SK-N-SH treated with all-trans-retinoic acid at 6 μM for 48 hours (cell line): ENCODE data around the gene CGRRF1.

Source experiments
- ATAC-seq: fragments of 200-7000 bp; cut with Tn5 transposase; 3 replicates; pipeline ENCODE4 v1.9.1; 2020; ENCODE audit warnings: mild to moderate bottlenecking, moderate library complexity
- ARNTL ChIP-seq: fragments of 450-650 bp; formaldehyde crosslinking; IDR thresholded peaks from 2 replicates; pipeline ENCODE4 v1.5.0; 2020; ENCODE audit warnings: low read depth, mild to moderate bottlenecking, moderate library complexity, borderline replicate concordance
- BACH2 ChIP-seq: fragments of 250-450 bp; sonication (Bioruptor Pico); IDR thresholded peaks from 2 replicates; pipeline ENCODE4 v1.9.0; 2021; ENCODE audit warnings: mild to moderate bottlenecking, borderline replicate concordance
- CREB5 ChIP-seq: fragments of 250-450 bp; sonication (Bioruptor Pico); IDR thresholded peaks from 2 replicates; pipeline ENCODE4 v1.5.1; 2020; ENCODE audit warnings: low read depth, mild to moderate bottlenecking, moderate library complexity
- CSDC2 ChIP-seq: fragments of 250-450 bp; sonication (Bioruptor Pico); IDR thresholded peaks from 2 replicates; pipeline ENCODE4 v1.5.0; 2020; ENCODE audit warnings: mild to moderate bottlenecking, moderate library complexity
- CSRNP3 ChIP-seq: fragments of 250-450 bp; sonication (Bioruptor Pico); IDR thresholded peaks from 2 replicates; pipeline ENCODE4 v1.5.1; 2021; ENCODE audit warnings: mild to moderate bottlenecking, moderate library complexity
- GLIS3 ChIP-seq: fragments of 250-450 bp; sonication (Bioruptor Pico); IDR thresholded peaks from 2 replicates; pipeline ENCODE4 v1.5.0; 2020; ENCODE audit warnings: mild to moderate bottlenecking, moderate library complexity
- ISL1 ChIP-seq: fragments of 250-450 bp; sonication (Bioruptor Pico); IDR thresholded peaks from 2 replicates; pipeline ENCODE4 v2.1.2; 2022; ENCODE audit warnings: mild to moderate bottlenecking, moderate library complexity
- OSR1 ChIP-seq: fragments of 250-450 bp; sonication (Bioruptor Pico); IDR thresholded peaks from 2 replicates; pipeline ENCODE4 v1.8.0; 2022; ENCODE audit warnings: moderate library complexity, mild to moderate bottlenecking, inconsistent platforms
- PATZ1 ChIP-seq: fragments of 250-450 bp; sonication (Bioruptor Pico); IDR thresholded peaks from 2 replicates; pipeline ENCODE4 v1.8.0; 2020; ENCODE audit warnings: mild to moderate bottlenecking, moderate library complexity, borderline replicate concordance
- PPARA ChIP-seq: fragments of 250-450 bp; sonication (Bioruptor Pico); IDR thresholded peaks from 2 replicates; pipeline ENCODE4 v1.5.0; 2020; ENCODE audit warnings: mild to moderate bottlenecking, borderline replicate concordance
- RARB ChIP-seq: fragments of 250-450 bp; sonication (Bioruptor Pico); IDR thresholded peaks from 2 replicates; pipeline ENCODE4 v1.8.0; 2021; ENCODE audit warnings: mild to moderate bottlenecking, moderate library complexity
- SNAI2 ChIP-seq: fragments of 250-450 bp; sonication (Bioruptor Pico); IDR thresholded peaks from 2 replicates; pipeline ENCODE4 v1.5.0; 2020; ENCODE audit warnings: mild to moderate bottlenecking, moderate library complexity
- TCF4 ChIP-seq: fragments of 250-450 bp; sonication (Bioruptor Pico); IDR thresholded peaks from 2 replicates; pipeline ENCODE4 v1.8.0; 2021; ENCODE audit warnings: mild to moderate bottlenecking, moderate library complexity, borderline replicate concordance
- TSHZ2 ChIP-seq: fragments of 250-450 bp; sonication (Bioruptor Pico); IDR thresholded peaks from 2 replicates; pipeline ENCODE4 v1.5.0; 2020; ENCODE audit warnings: mild to moderate bottlenecking, moderate library complexity
- ZC3H10 ChIP-seq: fragments of 250-450 bp; sonication (Bioruptor Pico); IDR thresholded peaks from 2 replicates; pipeline ENCODE4 v1.5.1; 2021; ENCODE audit warnings: mild to moderate bottlenecking, moderate library complexity
- ZFP3 ChIP-seq: fragments of 250-450 bp; sonication (Bioruptor Pico); IDR thresholded peaks from 2 replicates; pipeline ENCODE4 v1.5.0; 2020; ENCODE audit warnings: mild to moderate bottlenecking, moderate library complexity
- ZFP30 ChIP-seq: fragments of 450-650 bp; formaldehyde crosslinking; IDR thresholded peaks from 2 replicates; pipeline ENCODE4 v1.5.0; 2022; ENCODE audit warnings: mild to moderate bottlenecking, moderate library complexity
- ZNF565 ChIP-seq: fragments of 450-650 bp; formaldehyde crosslinking; conservative IDR thresholded peaks from 2 replicates; pipeline ENCODE4 v1.5.0; 2020; ENCODE audit warnings: low read depth, mild to moderate bottlenecking, moderate library complexity
- ZNF70 ChIP-seq: fragments of 450-650 bp; formaldehyde crosslinking; IDR thresholded peaks from 2 replicates; pipeline ENCODE4 v1.5.0; 2020; ENCODE audit warnings: mild to moderate bottlenecking, moderate library complexity

The CGRRF1 gene

GRCh38 chr14:54490445-54491175, 19.1 kb upstream of the CGRRF1 start:
- ATAC-seq = no peak
- TF ChIP-seq ZFP3 (CRISPR knock-in tag) = no peak
- TF ChIP-seq PATZ1 (CRISPR knock-in tag) = no peak
- no peak for TF ChIP-seq SNAI2 (CRISPR knock-in tag)
- no peak for TF ChIP-seq ZNF70 (CRISPR knock-in tag)
- no peak for TF ChIP-seq GLIS3 (CRISPR knock-in tag)
- TF ChIP-seq OSR1 (CRISPR knock-in tag) = no peak
- no peak for TF ChIP-seq PPARA (CRISPR knock-in tag)
- no peak for TF ChIP-seq CREB5 (CRISPR knock-in tag)
- no peak for TF ChIP-seq TSHZ2 (CRISPR knock-in tag)
- TF ChIP-seq BACH2 (CRISPR knock-in tag) = no peak
- TF ChIP-seq RARB (CRISPR knock-in tag) = no peak
- TF ChIP-seq ZFP30 (CRISPR knock-in tag) = no peak
- TF ChIP-seq CSRNP3 (CRISPR knock-in tag) = no peak
- TF ChIP-seq ARNTL (CRISPR knock-in tag) = no peak
- no peak for TF ChIP-seq CSDC2 (CRISPR knock-in tag)
- TF ChIP-seq ISL1 (CRISPR knock-in tag) = no peak
- TF ChIP-seq TCF4 (CRISPR knock-in tag) = no peak
- no peak for TF ChIP-seq ZC3H10
- TF ChIP-seq ZNF565 (CRISPR knock-in tag) = no peak
- TF ChIP-seq, all 23 proteins: peak for 0

- ATAC-seq = no peak
- no peak for TF ChIP-seq BACH2 (CRISPR knock-in tag)
- no peak for TF ChIP-seq ISL1 (CRISPR knock-in tag)
- TF ChIP-seq ZFP3 (CRISPR knock-in tag) = no peak
- no peak for TF ChIP-seq CREB5 (CRISPR knock-in tag)
- TF ChIP-seq CSDC2 (CRISPR knock-in tag) = no peak
- no peak for TF ChIP-seq GLIS3 (CRISPR knock-in tag)
- no peak for TF ChIP-seq TSHZ2 (CRISPR knock-in tag)
- no peak for TF ChIP-seq ARNTL (CRISPR knock-in tag)
- no peak for TF ChIP-seq PATZ1 (CRISPR knock-in tag)
- TF ChIP-seq CSRNP3 (CRISPR knock-in tag) = no peak
- TF ChIP-seq RARB (CRISPR knock-in tag) = no peak
Measured at GRCh38 chr14:54493293-54493692, 16.4 kb upstream of the CGRRF1 start.
